Stimulated activated effector memory CD8-positive, alpha-beta T cell treated with anti-CD3 and anti-CD28 coated beads, Interleukin-12 subunit alpha, Interleukin-12 subunit beta, amount 100 ng/mL, for 72 hours (primary cell): ENCODE results near the gene DMPK.
"Not testable (repeated sequence)": the region's sequence is repeated elsewhere in the genome, so short reads cannot be mapped to it uniquely, and the experiment has no call there.

ENCODE experiments used
- ATAC-seq: fragments of 150-1000 bp; cut with Tn5 transposase; 2 replicates; pipeline ENCODE4 v1.10.0; 2021
- DNase-seq, 2 donors: peaks; one replicate each; pipeline ENCODE4 v3.0.0; 2021 to 2022; ENCODE audit warnings: low spot score in 2 of 2
- H3K27ac Mint-ChIP-seq: one replicate; pipeline ENCODE4 v1.8.0; 2022; ENCODE audit warnings: mild to moderate bottlenecking, mixed read lengths
- H3K36me3 Mint-ChIP-seq: one replicate; pipeline ENCODE4 v1.8.0; 2022; ENCODE audit warnings: mild to moderate bottlenecking, mixed read lengths
- H3K4me1 Mint-ChIP-seq: one replicate; pipeline ENCODE4 v1.8.0; 2022; ENCODE audit warnings: mixed read lengths
- H3K4me3 Mint-ChIP-seq: one replicate; pipeline ENCODE4 v1.8.0; 2022; ENCODE audit warnings: mild to moderate bottlenecking, mixed read lengths
- H3K9me3 Mint-ChIP-seq: one replicate; pipeline ENCODE4 v1.8.0; 2022; ENCODE audit warnings: mixed read lengths

The DMPK gene

DNA sequence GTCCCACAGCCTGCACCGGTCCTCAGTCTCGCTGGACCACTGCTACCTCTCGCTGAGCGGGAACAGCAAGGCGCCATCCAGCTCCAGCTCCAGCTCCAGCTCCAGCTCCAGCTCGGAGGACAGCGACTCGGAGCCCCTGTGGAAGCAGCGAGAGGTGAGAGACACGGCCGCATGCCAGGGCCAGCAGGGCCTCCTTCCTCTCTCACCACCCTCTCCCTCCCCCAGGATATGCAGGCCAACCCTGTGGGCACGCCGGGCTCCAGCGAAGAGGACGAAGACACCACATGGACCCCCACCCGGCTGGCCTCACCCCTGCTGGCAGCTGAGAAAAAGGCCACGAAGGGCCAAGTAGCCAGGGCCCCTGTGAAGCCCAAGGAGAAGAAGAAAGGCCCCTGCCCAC lies 20.6 kb downstream of the DMPK start:
- Mint-ChIP-seq H3K4me3 (no peak overlapping the region), H3K27ac (no peak overlapping the region), H3K36me3 (no peaks in the 10 kb centered on the region), H3K4me1 (no peaks in the 10 kb centered on the region), H3K9me3 (no peaks in the 10 kb centered on the region)
- ATAC-seq = no peak
- DNase-seq = no peak

- Mint-ChIP-seq H3K4me3 (no peak overlapping the region), H3K4me1 (no peaks in the 10 kb centered on the region), H3K27ac (no peak overlapping the region), H3K9me3 (no peaks in the 10 kb centered on the region), H3K36me3 (no peaks in the 10 kb centered on the region)
- no peak for DNase-seq
- ATAC-seq = peak; percentile 25
Measured at GRCh38 chr19:45758921-45759320, 23.4 kb downstream of the DMPK start.

DNA sequence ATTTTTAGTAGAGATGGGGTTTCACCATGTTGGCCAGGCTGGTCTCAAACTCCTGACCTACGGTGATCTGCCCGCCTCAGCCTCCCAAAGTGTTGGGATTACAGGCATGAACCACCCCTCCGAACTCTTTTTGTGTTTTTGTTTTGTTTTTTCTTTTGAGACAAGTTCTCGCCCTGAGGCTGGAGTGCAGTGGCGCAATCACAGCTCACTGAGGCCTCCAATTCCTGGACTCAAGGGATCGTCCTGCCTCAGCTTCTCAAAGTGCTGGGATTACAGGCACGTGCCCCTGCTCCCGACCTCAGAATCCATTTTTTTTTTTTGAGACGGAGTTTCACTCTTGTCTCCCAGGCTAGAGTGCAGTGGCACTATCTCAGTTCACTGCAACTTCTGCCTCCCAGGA lies 24.6 kb downstream of the DMPK start:
- H3K9me3 Mint-ChIP-seq = no peaks in the 10 kb centered on the region
- no peaks in the 10 kb centered on the region for H3K4me1 Mint-ChIP-seq
- H3K27ac Mint-ChIP-seq = no peak overlapping the region
- DNase-seq (no peak), ATAC-seq (no peak)
- no peaks in the 10 kb centered on the region for H3K36me3 Mint-ChIP-seq
- no peak overlapping the region for H3K4me3 Mint-ChIP-seq

DNA sequence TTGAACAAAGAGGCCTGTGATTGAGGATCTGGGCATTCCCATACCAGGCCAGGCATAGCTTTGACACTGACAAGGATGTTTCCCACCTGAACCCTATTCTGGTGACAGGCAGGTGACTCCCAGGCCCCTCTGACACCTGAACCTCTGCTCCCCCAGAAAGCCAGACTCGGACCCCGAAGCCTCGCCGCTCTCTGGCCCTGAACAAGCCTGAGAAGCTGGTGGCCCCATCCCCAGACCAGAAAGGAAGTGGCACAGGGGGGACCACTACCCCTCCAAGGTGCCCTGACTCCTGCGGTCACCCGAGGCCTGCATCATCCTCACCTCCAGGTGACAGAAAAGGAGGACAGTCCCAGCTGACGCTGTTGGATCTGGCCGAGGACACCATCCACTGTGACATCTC lies 28.0 kb downstream of the DMPK start:
- Mint-ChIP-seq H3K36me3 (no peaks in the 10 kb centered on the region), H3K9me3 (no peaks in the 10 kb centered on the region), H3K4me1 (no peaks in the 10 kb centered on the region), H3K27ac (no peak overlapping the region), H3K4me3 (no peak overlapping the region)
- ATAC-seq (no peak), DNase-seq (no peak)

DNA sequence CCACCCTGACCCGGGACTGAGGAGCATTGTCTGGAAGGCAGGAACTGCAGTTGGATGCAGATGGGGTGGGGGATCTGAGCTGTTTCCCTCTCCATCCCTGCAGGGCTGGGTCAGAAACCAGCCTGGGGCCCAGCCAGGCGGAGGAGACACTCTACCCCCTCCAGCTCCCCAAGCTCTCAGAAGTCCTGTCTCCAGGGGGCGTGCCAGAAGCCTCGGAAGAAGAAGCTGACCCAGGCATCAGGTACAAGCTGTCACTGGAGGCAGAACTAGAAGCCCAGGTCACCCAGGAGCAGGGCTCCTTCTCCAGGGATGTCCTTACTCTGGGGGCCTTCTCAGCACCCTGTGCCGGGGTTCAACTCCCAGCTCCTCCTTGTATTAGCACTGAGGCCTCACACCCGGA lies 28.7 kb downstream of the DMPK start:
- H3K4me3 Mint-ChIP-seq = no peak overlapping the region
- DNase-seq = no peak
- no peaks in the 10 kb centered on the region for H3K9me3 Mint-ChIP-seq
- H3K36me3 Mint-ChIP-seq = no peaks in the 10 kb centered on the region
- ATAC-seq = no peak
- H3K4me1 Mint-ChIP-seq = no peaks in the 10 kb centered on the region
- no peak overlapping the region for H3K27ac Mint-ChIP-seq

DNA sequence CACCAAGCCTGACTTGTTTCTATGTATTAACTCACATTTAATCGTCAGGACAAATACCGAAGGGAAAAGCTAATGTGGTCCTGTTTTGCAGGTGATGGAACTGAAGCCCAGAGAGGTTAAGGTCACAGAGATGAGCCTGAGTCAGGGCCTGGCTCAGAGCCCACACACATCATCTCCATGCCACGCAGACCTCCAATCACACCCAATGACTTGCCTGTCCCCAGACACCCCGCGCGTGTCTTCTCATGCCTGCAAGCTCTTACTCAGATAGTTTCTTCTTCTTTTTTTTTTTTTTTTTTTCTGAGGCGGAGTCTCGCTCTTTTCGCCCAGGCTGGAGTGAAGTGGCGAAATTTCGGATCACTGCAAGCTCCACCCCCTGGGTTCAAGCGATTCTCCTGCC lies 29.7 kb downstream of the DMPK start:
- no peak for DNase-seq
- no peaks in the 10 kb centered on the region for H3K36me3 Mint-ChIP-seq
- no peak overlapping the region for H3K4me3 Mint-ChIP-seq
- peak overlapping the region; percentile 17 for H3K27ac Mint-ChIP-seq
- ATAC-seq = no peak
- H3K4me1 Mint-ChIP-seq = no peaks in the 10 kb centered on the region
- no peaks in the 10 kb centered on the region for H3K9me3 Mint-ChIP-seq

GRCh38 chr19:45751483-45751882 lies 30.8 kb downstream of the DMPK start:
- not testable (repeated sequence) for H3K4me3 Mint-ChIP-seq, H3K4me1 Mint-ChIP-seq, H3K36me3 Mint-ChIP-seq, H3K27ac Mint-ChIP-seq, ATAC-seq, H3K9me3 Mint-ChIP-seq, DNase-seq

GRCh38 chr19:45747513-45747912 lies 34.8 kb downstream of the DMPK start:
- Mint-ChIP-seq H3K4me1 (no peaks in the 10 kb centered on the region), H3K27ac (peak overlapping the region; percentile 43), H3K9me3 (no peaks in the 10 kb centered on the region), H3K4me3 (no peak overlapping the region), H3K36me3 (no peaks in the 10 kb centered on the region)
- DNase-seq = no peak
- no peak for ATAC-seq

DNA sequence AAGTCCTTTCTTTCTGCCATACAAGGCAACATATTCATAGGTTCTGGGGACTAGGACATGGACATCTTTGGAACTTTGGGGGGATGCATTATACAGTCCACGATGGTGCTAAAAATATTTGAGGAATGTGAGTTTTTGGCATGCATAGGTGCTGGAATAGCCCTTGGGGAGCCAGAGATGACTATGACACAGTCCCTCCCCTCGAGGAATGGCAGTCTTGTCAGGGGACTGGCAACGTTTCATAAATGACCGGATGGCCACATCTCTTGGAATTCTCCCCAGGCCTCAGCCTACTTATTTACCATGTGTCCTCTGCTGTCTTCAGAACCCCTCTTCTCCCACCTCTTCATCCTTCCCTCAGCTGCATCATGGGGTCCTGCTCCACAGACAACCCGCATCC lies 35.4 kb downstream of the DMPK start:
- no peaks in the 10 kb centered on the region for H3K4me1 Mint-ChIP-seq
- DNase-seq (no peak), ATAC-seq (no peak)
- no peak overlapping the region for H3K4me3 Mint-ChIP-seq
- H3K27ac Mint-ChIP-seq = peak overlapping the region; percentile 43
- no peaks in the 10 kb centered on the region for H3K36me3 Mint-ChIP-seq
- no peaks in the 10 kb centered on the region for H3K9me3 Mint-ChIP-seq

DNA sequence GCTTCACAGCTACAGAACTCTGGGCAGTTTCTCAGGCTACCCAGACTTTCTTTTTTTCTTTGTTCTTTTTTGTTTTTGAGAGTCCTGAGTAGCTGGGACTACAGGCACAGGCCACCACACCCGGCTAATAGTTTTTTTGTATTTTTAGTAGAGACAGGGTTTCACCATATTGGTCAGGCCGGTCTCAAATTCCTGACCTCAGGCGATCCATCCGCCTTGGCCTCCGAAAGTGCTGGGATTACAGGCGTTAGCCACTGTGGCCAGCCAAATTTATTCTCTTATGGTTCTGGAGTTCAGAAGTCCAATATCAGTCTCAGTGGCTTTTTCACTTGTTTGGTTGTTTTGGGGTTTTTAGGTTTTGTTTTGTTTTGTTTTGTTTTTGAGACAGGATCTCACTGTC lies 36.7 kb downstream of the DMPK start:
- H3K9me3 Mint-ChIP-seq = no peaks in the 10 kb centered on the region
- H3K4me1 Mint-ChIP-seq = no peaks in the 10 kb centered on the region
- no peaks in the 10 kb centered on the region for H3K36me3 Mint-ChIP-seq
- no peak overlapping the region for H3K27ac Mint-ChIP-seq
- no peak overlapping the region for H3K4me3 Mint-ChIP-seq
- DNase-seq (no peak), ATAC-seq (no peak)

GRCh38 chr19:45742969-45743368 lies 39.3 kb downstream of the DMPK start:
- Mint-ChIP-seq H3K36me3 (no peaks in the 10 kb centered on the region), H3K27ac (no peak overlapping the region), H3K4me3 (no peak overlapping the region), H3K4me1 (no peaks in the 10 kb centered on the region), H3K9me3 (no peaks in the 10 kb centered on the region)
- ATAC-seq (no peak), DNase-seq (no peak)

GRCh38 chr19:45739498-45740439 lies 42.5 kb downstream of the DMPK start:
- ATAC-seq (no peak), DNase-seq (no peak)
- no peaks in the 10 kb centered on the region for H3K4me1 Mint-ChIP-seq
- no peaks in the 10 kb centered on the region for H3K9me3 Mint-ChIP-seq
- H3K27ac Mint-ChIP-seq = no peak overlapping the region
- no peaks in the 10 kb centered on the region for H3K36me3 Mint-ChIP-seq
- no peak overlapping the region for H3K4me3 Mint-ChIP-seq

DNA sequence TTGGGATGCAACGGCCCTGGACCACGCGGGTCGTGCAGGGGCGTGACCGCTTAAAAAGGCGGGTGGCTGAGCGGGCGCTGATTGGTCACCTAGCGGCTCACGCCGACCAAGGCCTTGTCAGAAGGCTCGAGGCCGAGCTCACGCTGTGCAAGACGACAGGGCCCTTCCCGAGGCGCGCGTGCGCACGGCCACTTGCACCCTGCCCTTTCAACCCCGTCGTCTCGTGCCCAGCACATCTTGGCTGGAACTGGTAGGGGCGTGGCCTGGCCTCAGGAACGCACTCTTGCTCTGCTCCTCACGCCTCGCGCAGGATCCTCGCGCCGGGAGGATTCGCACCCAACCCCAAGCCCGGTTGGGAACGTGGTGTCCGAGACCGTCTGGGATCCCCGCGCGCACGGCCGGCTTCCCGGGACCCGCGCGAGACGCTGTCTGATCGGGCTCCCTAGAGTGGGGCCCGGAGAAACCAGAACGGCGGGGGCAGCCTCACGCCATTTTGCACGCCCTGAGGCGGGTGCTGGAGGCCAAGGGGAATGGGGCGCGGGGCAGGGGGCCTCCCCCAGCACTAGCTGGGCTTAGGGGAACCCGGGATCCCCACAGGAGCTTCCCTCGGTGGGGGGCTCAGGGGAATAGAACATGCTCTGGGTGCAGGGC lies 49.0 kb downstream of the DMPK start, which contains the start of gene MEIOSIN:
MEIOSIN (plus strand) TSS at position 280 of the 651 bp plus-strand sequence. CDS start 1,938 bp downstream, outside the sequence.
- Mint-ChIP-seq H3K4me3 (no peak within 1 kb of the TSS), H3K4me1 (peaks cover 24% of the 10 kb centered on the region)
- no peak for ATAC-seq

GRCh38 chr19:45730368-45731288 lies 51.7 kb downstream of the DMPK start, which contains the start of gene FBXO46:
Gene FBXO46 (minus strand): TSS chr19:45730896. CDS start chr19:45713495, 17,401 bp downstream.
- H3K36me3 Mint-ChIP-seq = peaks cover 26% of the 10 kb centered on the region
- H3K27ac Mint-ChIP-seq = peak within 1 kb of the TSS; percentile 86
- peaks cover 29% of the 10 kb centered on the region for H3K4me1 Mint-ChIP-seq
- H3K4me3 Mint-ChIP-seq = peak within 1 kb of the TSS; percentile 91
- peak; percentile 99 for ATAC-seq
- peak; percentile 77 to 95 for DNase-seq
- no peaks in the 10 kb centered on the region for H3K9me3 Mint-ChIP-seq

More for the DNA sequence above, 49.0 kb downstream of the DMPK start, which contains the start of gene MEIOSIN:
- peaks cover 6% of the 10 kb centered on the region for H3K36me3 Mint-ChIP-seq
- no peaks in the 10 kb centered on the region for H3K9me3 Mint-ChIP-seq
- H3K27ac Mint-ChIP-seq = no peak within 1 kb of the TSS
- no peak for DNase-seq

DNA sequence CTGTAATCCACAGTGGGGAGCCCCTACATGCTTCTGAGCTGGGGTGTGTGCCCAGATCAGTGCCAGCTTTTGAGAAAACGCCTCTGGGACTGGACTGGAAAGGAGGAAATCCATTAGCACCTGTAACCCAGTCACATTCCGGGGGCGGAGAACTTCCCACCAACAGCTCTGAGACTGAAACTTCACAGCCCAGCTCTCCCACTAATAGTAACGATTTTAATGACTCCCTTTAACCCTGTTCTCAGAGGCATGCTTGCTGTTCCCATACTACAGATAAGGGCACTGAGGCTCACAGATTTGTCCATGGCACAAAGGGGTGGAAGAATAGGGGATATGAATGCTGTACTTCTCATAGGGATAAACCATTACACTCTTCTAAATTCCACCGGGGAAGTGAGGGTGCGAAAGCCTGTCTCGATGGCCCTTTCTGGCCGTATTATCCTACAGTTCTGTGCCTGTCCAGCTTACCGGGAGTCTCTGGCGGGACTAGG lies 52.4 kb downstream of the DMPK start:
- Mint-ChIP-seq H3K4me3 (peak overlapping the region; percentile 91), H3K9me3 (no peaks in the 10 kb centered on the region), H3K36me3 (peaks cover 34% of the 10 kb centered on the region), H3K27ac (peak overlapping the region; percentile 86), H3K4me1 (peaks cover 29% of the 10 kb centered on the region)
- DNase-seq (no peak), ATAC-seq (peak; percentile 12)
